Erythroblast (primary cell): Measurements from ENCODE around the gene MMUT.

Experiments used
- DNase-seq, 2 experiments: peaks; one replicate each; lab custom pipeline; 2025; lab: John Stamatoyannopoulos, UW
- GATA1 ChIP-seq: IDR thresholded peaks from 2 replicates; pipeline ENCODE4 v1.6.1; 2011; ENCODE audit warnings: low read depth, mild to moderate bottlenecking, control low read depth, low read length, moderate library complexity
- POLR2A ChIP-seq: IDR thresholded peaks from 2 replicates; pipeline ENCODE4 v1.6.1; 2011; ENCODE audit warnings: mild to moderate bottlenecking, low read length

The MMUT gene

DNA sequence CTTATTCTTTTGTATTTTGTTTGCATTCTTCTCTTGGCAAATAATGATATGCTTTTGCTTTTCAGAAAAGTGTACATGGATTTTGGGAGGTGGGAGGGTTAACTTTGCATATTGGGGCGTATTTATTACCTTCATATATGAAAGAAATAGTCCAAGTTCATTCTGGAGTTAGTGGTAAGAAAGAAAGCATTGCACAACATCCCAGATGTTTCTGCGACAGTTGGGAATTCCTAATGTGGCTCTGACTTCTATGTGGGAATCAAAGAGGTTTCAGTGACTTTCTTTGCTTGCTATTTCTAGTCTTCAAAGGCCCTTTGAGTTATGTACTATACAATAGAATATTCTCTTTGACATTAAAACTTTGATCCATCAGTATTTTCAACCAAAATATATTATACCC, 78.1 kb downstream of the MMUT start:
- no peak for TF ChIP-seq GATA1
- no peak for TF ChIP-seq POLR2A

More for the DNA sequence above, 78.1 kb downstream of the MMUT start:
- no peak for DNase-seq
